ENCODE measurements around the gene ARMC3. TPM values are rescaled to one million over a fixed set of nuclear protein-coding genes. Genes with fewer than 3 reads are reported as not detected.

Gene ARMC3
- total RNA-seq, 1 donor from 2014 or later: 0.23 TPM

GRCh38 chr10:23046027-23046426 lies 118.2 kb downstream of the ARMC3 start:
- H3K4me3 Mint-ChIP-seq (ENCODE audit: unreplicated experiment): no peak overlapping the region
- Histone ChIP-seq H3K9me3 (ENCODE audit: insufficient read depth, low read depth, low read length) (no peaks in the 10 kb centered on the region), H3K4me3 (ENCODE audit: insufficient read depth, low read depth, low read length) (no peak overlapping the region), H2AFZ (ENCODE audit: low read depth, low read length) (no peak overlapping the region), H4K20me1 (ENCODE audit: insufficient read depth, low read length) (no peaks in the 10 kb centered on the region), H3K4me1 (ENCODE audit: insufficient read depth, low read length) (no peaks in the 10 kb centered on the region), H3K27me3 (ENCODE audit: insufficient read depth, low read length) (no peaks in the 10 kb centered on the region), H3K36me3 (ENCODE audit: insufficient read depth, low read length) (no peaks in the 10 kb centered on the region), H3K4me2 (ENCODE audit: low read length) (no peak overlapping the region), H3K9ac (ENCODE audit: low read length) (no peak overlapping the region), H3K79me2 (ENCODE audit: insufficient read depth, low read length) (no peaks in the 10 kb centered on the region), H3K27ac (ENCODE audit: low read depth, low read length) (no peak overlapping the region)
- FAIRE-seq: no peak
- no peak for DNase-seq (ENCODE audit: low read depth)
- no peaks in the 10 kb centered on the region for H3K36me3 Mint-ChIP-seq (ENCODE audit: low read depth, unreplicated experiment)
- H3K27me3 Mint-ChIP-seq (ENCODE audit: low read depth, unreplicated experiment): no peaks in the 10 kb centered on the region
- no peak for TF ChIP-seq EZH2 (IDR thresholded peaks at IDR 0.05; ENCODE audit: insufficient read depth, low read length)
- TF ChIP-seq, protein P1, sequence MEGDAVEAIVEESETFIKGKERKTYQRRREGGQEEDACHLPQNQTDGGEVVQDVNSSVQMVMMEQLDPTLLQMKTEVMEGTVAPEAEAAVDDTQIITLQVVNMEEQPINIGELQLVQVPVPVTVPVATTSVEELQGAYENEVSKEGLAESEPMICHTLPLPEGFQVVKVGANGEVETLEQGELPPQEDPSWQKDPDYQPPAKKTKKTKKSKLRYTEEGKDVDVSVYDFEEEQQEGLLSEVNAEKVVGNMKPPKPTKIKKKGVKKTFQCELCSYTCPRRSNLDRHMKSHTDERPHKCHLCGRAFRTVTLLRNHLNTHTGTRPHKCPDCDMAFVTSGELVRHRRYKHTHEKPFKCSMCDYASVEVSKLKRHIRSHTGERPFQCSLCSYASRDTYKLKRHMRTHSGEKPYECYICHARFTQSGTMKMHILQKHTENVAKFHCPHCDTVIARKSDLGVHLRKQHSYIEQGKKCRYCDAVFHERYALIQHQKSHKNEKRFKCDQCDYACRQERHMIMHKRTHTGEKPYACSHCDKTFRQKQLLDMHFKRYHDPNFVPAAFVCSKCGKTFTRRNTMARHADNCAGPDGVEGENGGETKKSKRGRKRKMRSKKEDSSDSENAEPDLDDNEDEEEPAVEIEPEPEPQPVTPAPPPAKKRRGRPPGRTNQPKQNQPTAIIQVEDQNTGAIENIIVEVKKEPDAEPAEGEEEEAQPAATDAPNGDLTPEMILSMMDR (IDR thresholded peaks at IDR 0.05; ENCODE audit: insufficient read depth, low read depth, low read length): no peak
- no peaks in the 10 kb centered on the region for H3K9me3 Mint-ChIP-seq (ENCODE audit: unreplicated experiment)
- no peaks in the 10 kb centered on the region for H3K4me1 Mint-ChIP-seq (ENCODE audit: low read depth, unreplicated experiment)
- H3K27ac Mint-ChIP-seq (ENCODE audit: unreplicated experiment): no peak overlapping the region

GRCh38 chr10:23047201-23048050 lies 119.6 kb downstream of the ARMC3 start:
- no peaks in the 10 kb centered on the region for H4K20me1 ChIP-seq (ENCODE audit: insufficient read depth, low read length)
- no peaks in the 10 kb centered on the region for H3K79me2 ChIP-seq (ENCODE audit: insufficient read depth, low read length)
- TF ChIP-seq, protein P1 (IDR thresholded peaks at IDR 0.05; ENCODE audit: insufficient read depth, low read depth, low read length): no peak
- no peak for TF ChIP-seq EZH2 (IDR thresholded peaks at IDR 0.05; ENCODE audit: insufficient read depth, low read length)
- no peaks in the 10 kb centered on the region for H3K36me3 ChIP-seq (ENCODE audit: insufficient read depth, low read length)
- H3K4me3 Mint-ChIP-seq (ENCODE audit: unreplicated experiment): no peak overlapping the region
- no peaks in the 10 kb centered on the region for H3K9me3 Mint-ChIP-seq (ENCODE audit: unreplicated experiment)
- FAIRE-seq (no peak), DNase-seq (ENCODE audit: low read depth) (peak; percentile 12)
- peaks cover 2% of the 10 kb centered on the region for H3K4me1 Mint-ChIP-seq (ENCODE audit: low read depth, unreplicated experiment)
- H3K9me3 ChIP-seq (ENCODE audit: insufficient read depth, low read depth, low read length): no peaks in the 10 kb centered on the region
- no peak overlapping the region for H3K4me2 ChIP-seq (ENCODE audit: low read length)
- H3K27me3 ChIP-seq (ENCODE audit: insufficient read depth, low read length): peaks cover 1% of the 10 kb centered on the region
- H3K4me1 ChIP-seq (ENCODE audit: insufficient read depth, low read length): no peaks in the 10 kb centered on the region
- H3K4me3 ChIP-seq (ENCODE audit: insufficient read depth, low read depth, low read length): no peak overlapping the region
- no peaks in the 10 kb centered on the region for H3K27me3 Mint-ChIP-seq (ENCODE audit: low read depth, unreplicated experiment)
- H3K27ac Mint-ChIP-seq (ENCODE audit: unreplicated experiment): no peak overlapping the region
- H3K36me3 Mint-ChIP-seq (ENCODE audit: low read depth, unreplicated experiment): no peaks in the 10 kb centered on the region
- H3K9ac ChIP-seq (ENCODE audit: low read length): no peak overlapping the region
- no peak overlapping the region for H2AFZ ChIP-seq (ENCODE audit: low read depth, low read length)
- no peak overlapping the region for H3K27ac ChIP-seq (ENCODE audit: low read depth, low read length)

DNA sequence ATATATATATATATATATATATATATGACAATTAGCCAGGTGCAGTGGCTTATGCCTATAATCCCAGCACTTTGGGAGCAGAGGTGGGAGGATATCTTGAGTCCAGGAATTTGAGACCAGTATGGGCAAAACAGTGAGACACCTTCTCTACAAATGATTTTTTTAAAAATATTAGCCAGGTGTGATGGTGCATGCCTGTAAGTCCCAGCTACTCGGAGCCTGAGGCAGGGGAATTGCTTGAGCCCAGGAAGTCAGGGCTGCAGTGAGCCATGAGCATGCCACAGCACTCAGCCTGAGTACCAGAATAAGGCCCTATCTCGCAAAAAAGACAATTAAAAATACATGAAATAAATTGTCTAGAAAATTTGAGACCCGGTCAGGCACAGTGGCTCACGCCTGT lies 120.3 kb downstream of the ARMC3 start:
- FAIRE-seq: no peak
- Histone ChIP-seq H3K79me2 (ENCODE audit: insufficient read depth, low read length) (no peaks in the 10 kb centered on the region), H4K20me1 (ENCODE audit: insufficient read depth, low read length) (no peaks in the 10 kb centered on the region), H3K36me3 (ENCODE audit: insufficient read depth, low read length) (no peaks in the 10 kb centered on the region), H3K4me1 (ENCODE audit: insufficient read depth, low read length) (no peaks in the 10 kb centered on the region), H3K4me2 (ENCODE audit: low read length) (no peak overlapping the region), H3K27me3 (ENCODE audit: insufficient read depth, low read length) (peaks cover 2% of the 10 kb centered on the region), H2AFZ (ENCODE audit: low read depth, low read length) (no peak overlapping the region), H3K27ac (ENCODE audit: low read depth, low read length) (no peak overlapping the region), H3K9ac (ENCODE audit: low read length) (no peak overlapping the region), H3K4me3 (ENCODE audit: insufficient read depth, low read depth, low read length) (no peak overlapping the region), H3K9me3 (ENCODE audit: insufficient read depth, low read depth, low read length) (no peaks in the 10 kb centered on the region)
- Mint-ChIP-seq H3K9me3 (ENCODE audit: unreplicated experiment) (no peaks in the 10 kb centered on the region), H3K36me3 (ENCODE audit: low read depth, unreplicated experiment) (no peaks in the 10 kb centered on the region), H3K4me1 (ENCODE audit: low read depth, unreplicated experiment) (peaks cover 4% of the 10 kb centered on the region), H3K27me3 (ENCODE audit: low read depth, unreplicated experiment) (no peaks in the 10 kb centered on the region), H3K4me3 (ENCODE audit: unreplicated experiment) (no peak overlapping the region), H3K27ac (ENCODE audit: unreplicated experiment) (no peak overlapping the region)
- no peak for TF ChIP-seq EZH2 (IDR thresholded peaks at IDR 0.05; ENCODE audit: insufficient read depth, low read length)
- TF ChIP-seq, protein P1 (IDR thresholded peaks at IDR 0.05; ENCODE audit: insufficient read depth, low read depth, low read length): no peak
- DNase-seq (ENCODE audit: low read depth): no peak

Measured in astrocyte (in vitro differentiated cells and primary cell).